Astrocyte of the spinal cord (primary cell): ENCODE measurements around the gene ATP8B4.

Source experiments
- DNase-seq: peaks from one replicate; pipeline ENCODE4 v3.0.0; 2011; ENCODE audit warnings: low read depth, low spot score
- H3K4me3 ChIP-seq: 2 replicates; pipeline ENCODE4 v1.5.1; 2011; ENCODE audit warnings: low read depth, mild to moderate bottlenecking, low read length, moderate library complexity
- CTCF ChIP-seq: IDR thresholded peaks from 2 replicates; pipeline ENCODE4 v1.5.1; 2012; ENCODE audit warnings: low read depth, mild to moderate bottlenecking, low read length, inconsistent platforms
- in situ Hi-C: cut with HindIII; loops from 2 replicates; pipeline ENCODE4 v1.10.0; 2017; ENCODE audit warnings: low sequenced_read_pairs

ATP8B4 gene

DNA sequence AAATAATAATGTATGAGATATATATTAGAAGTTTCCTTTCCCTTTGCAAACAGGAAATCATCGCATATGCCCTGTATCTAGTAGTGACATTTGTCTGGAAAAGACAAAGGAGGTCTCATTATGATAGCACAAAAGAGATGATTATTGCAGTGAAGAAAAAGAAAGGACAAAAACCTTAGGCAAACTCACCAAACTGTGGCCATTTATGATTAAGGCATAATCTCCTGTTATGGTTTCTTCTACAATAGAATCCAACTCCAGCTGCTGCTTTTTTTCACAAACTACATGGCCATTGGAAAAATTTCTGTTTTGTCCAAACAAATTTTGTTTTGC, 218.2 kb downstream of the ATP8B4 start:
- TF ChIP-seq CTCF: no peak
- DNase-seq: no peak
- in situ Hi-C loops: no loop called here
- no peak overlapping the region for H3K4me3 ChIP-seq

- TF ChIP-seq CTCF: no peak
- no peak for DNase-seq
- in situ Hi-C loops: no loop called here
- H3K4me3 ChIP-seq: no peak overlapping the region
These were observed 218.8 kb downstream of the ATP8B4 start for GRCh38 chr15:49900006-49900902.

DNA sequence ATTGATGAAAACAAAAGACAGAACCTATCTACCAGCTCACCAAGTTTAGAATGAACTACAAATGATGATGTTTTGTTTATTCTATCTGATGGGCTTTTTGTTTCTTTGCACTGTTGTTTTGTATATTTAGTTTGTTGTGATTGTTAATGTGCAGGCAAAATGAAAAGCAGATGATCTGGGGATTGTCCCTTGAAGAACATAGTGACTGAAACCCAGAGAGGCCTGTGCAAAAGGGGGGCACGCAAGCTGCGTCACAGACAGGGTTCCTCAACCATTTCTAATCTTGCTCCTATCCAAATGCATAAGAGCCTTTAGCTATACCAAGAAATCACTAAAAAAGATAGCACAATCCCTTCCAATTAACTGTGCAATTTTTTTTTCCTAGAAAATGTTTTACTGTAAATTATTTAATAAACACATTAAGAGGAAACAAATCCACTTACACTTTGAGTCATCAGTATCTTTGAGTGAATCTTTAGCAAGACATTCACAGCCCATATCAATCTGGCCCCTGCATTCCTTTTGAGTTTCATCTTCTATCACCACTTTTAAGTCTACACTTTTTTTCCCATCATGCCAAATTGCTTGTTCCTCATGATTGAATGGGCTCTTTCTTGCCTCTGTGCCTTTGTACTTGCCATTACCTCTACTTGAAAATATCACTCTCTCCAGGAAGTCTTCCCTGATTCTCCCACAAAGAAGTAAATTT, 220.3 kb downstream of the ATP8B4 start:
- H3K4me3 ChIP-seq: no peak overlapping the region
- no peak for TF ChIP-seq CTCF
- DNase-seq: no peak
- in situ Hi-C loops: no loop called here

DNA sequence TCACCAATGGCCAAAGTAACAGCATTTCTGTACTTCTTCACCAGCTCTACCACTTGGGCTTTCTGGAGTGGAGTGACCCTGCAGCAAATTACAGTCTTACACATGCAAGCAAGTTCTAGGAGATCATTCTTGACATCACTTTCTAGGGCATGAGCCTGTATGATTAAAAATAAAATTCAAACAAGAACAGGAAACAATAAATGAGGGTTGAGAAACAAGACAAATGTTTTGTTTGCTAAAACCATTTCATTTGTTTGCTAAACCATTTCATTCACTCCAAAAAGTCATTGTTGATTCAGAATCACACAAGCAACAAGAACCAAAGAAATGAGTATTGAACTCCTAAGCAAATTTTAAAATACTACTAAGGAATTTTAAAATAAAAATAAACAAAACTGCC, 220.9 kb downstream of the ATP8B4 start:
- H3K4me3 ChIP-seq: no peak overlapping the region
- DNase-seq: no peak
- no peak for TF ChIP-seq CTCF
- in situ Hi-C loops: no loop called here

- no peak for TF ChIP-seq CTCF
- H3K4me3 ChIP-seq: no peak overlapping the region
- in situ Hi-C loops: no loop called here
- DNase-seq: peak; percentile 74
These were observed 223.4 kb downstream of the ATP8B4 start for GRCh38 chr15:49895347-49896223.

GRCh38 chr15:49890689-49891088, 228.3 kb downstream of the ATP8B4 start:
- in situ Hi-C loops: no loop called here
- TF ChIP-seq CTCF: no peak
- H3K4me3 ChIP-seq: no peak overlapping the region
- no peak for DNase-seq
